Erythroblast (primary cell): ENCODE measurements around the gene OR2A14.

Experiments
- DNase-seq, 2 experiments: peaks; one replicate each; lab custom pipeline; 2025; lab: John Stamatoyannopoulos, UW
- GATA1 ChIP-seq: IDR thresholded peaks from 2 replicates; pipeline ENCODE4 v1.6.1; 2011; ENCODE audit warnings: low read depth, mild to moderate bottlenecking, control low read depth, low read length, moderate library complexity
- POLR2A ChIP-seq: IDR thresholded peaks from 2 replicates; pipeline ENCODE4 v1.6.1; 2011; ENCODE audit warnings: mild to moderate bottlenecking, low read length

OR2A14 gene, protein sequence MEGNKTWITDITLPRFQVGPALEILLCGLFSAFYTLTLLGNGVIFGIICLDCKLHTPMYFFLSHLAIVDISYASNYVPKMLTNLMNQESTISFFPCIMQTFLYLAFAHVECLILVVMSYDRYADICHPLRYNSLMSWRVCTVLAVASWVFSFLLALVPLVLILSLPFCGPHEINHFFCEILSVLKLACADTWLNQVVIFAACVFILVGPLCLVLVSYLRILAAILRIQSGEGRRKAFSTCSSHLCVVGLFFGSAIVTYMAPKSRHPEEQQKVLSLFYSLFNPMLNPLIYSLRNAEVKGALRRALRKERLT

GRCh38 chr7:144122876-144123275, at the start of gene OR2A14:
OR2A14 (plus strand) TSS chr7:144123176; CDS start chr7:144129113, 5,937 bp downstream.
- no peak for DNase-seq
- TF ChIP-seq POLR2A (no peak), GATA1 (no peak)

- DNase-seq, result no peak
- TF ChIP-seq GATA1, result no peak
- TF ChIP-seq POLR2A, result no peak
These were observed 48.6 kb upstream of the OR2A14 start for GRCh38 chr7:144074374-144074773.

DNA sequence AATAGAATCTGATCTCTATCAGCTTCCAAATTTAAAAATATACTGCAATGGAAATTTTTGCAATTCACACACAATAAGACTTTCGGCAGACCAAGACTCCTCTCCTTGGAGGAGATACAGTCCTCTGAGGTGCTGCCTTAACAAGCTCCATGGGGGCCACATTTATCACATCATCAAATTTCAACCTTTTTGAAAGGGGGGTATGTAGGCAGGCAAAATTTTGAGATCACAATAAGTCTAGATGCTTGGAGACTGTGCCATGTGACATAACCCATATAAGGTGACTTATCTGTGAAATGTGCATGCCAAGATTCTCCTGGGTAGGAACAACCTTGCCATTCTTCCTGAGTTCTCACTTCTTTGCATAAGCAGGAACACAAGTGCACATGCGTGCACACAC, 37.0 kb upstream of the OR2A14 start, which contains the start of gene OR2A12:
OR2A12 (plus strand) TSS at position 301 of the 400 bp plus-strand sequence. CDS start 8,830 bp downstream, outside the sequence.
- DNase-seq, result no peak
- TF ChIP-seq GATA1, result no peak
- TF ChIP-seq POLR2A, result no peak

- DNase-seq, result no peak
These were observed 36.2 kb upstream of the OR2A14 start for GRCh38 chr7:144086730-144087129.

DNA sequence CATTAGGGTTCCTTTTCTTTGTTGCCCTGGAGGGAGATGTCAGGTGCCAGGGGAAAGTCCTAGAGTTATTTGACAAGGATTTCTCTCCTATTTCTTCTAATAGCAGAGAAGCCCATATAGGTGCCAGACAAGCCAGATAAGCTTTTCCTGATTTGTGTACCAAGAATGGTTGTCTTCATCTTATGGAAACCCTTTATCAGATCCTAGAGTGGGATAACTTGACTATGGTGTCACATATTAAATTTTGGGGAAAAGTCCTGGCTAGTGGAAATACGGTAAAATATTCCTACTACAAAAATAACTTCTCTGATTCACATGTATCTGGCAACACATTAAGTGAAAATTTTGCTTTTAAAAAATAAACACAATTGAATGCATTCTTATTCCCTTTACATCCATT, 35.7 kb upstream of the OR2A14 start:
- TF ChIP-seq POLR2A, result no peak
- TF ChIP-seq GATA1, result no peak
- DNase-seq, result no peak

More at GRCh38 chr7:144086730-144087129, 36.2 kb upstream of the OR2A14 start:
- no peak for TF ChIP-seq POLR2A
- TF ChIP-seq GATA1, result no peak

DNA sequence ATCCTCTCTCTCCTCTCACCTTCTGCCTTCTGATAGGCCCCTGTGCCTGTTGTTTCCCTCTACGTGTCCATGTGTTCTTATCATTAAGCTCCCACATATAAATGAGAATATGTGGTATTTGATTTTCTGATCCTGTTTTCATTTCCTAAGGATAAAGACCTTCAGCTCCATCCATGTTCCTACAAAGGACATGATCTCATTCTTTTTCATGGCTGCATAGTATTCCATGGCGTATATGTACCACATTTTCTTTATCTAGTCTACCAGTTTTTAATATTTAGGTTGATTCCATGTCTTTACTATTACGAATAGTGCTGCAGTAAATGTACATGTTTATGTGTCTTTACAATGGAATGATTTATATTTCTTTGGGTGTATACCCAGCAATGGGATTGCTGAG, 32.3 kb upstream of the OR2A14 start:
- TF ChIP-seq GATA1 (no peak), POLR2A (no peak)
- no peak for DNase-seq

- TF ChIP-seq GATA1 (no peak), POLR2A (no peak)
- no peak for DNase-seq
These were observed 24.2 kb upstream of the OR2A14 start for GRCh38 chr7:144098776-144099175.

DNA sequence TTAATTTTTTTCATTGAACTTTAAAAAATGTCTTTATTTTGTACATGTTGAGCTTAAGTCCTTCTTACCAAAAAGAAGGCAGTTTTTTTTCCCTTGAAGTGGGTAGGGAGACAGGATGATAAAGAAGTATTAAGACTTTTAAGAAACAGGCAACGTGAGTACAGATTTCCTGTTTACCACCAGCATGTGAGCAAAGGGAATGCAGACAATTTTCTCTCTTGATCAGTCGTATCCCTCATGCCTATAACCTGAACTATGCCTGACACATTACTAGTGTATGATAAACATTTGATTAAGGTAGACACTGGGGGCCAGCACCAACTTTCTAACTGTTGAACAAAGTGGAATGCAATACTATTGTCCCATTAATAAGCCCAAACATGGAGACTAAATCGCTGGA, 22.4 kb upstream of the OR2A14 start:
- TF ChIP-seq GATA1, result no peak
- no peak for TF ChIP-seq POLR2A
- DNase-seq, result no peak

DNA sequence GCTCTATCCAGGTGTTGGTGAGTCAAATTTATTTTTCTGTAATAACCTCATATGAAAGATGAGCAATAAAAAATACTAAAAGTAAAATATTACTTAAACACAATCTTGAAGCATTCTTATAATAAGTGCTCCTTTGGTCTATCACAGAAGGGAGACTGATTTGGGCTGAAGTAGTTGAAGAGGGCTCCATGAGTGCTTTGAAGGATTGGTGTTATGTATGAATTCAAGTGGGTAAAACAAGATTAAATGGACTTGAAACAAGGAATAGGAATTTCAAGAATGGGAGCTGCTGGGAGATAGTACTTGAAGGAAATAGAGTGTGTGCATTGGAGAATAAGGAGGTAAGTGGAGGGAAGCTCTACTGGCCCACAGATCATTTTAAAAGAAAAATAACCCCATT, 20.9 kb upstream of the OR2A14 start:
- DNase-seq, result no peak
- TF ChIP-seq GATA1, result no peak
- no peak for TF ChIP-seq POLR2A

DNA sequence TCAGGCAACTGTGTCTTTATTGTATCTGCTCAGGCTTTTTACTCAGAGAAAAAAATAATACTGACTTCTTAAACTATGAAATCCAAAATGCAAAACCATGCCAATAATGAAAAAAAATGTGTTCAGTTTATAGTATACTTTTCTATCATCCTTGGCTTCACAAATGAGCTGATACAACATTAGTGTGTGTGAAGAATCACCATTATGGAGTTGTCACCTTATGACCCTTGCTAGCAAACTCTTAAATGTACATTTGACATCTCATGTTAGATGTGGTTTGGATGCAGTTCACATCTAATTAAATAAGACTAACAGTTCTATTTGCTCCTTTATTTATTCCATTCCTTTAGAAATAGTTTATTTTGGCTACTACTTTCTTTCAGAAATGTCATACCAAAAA, 17.8 kb upstream of the OR2A14 start:
- TF ChIP-seq POLR2A, result no peak
- no peak for TF ChIP-seq GATA1
- no peak for DNase-seq

- no peak for TF ChIP-seq POLR2A
- TF ChIP-seq GATA1, result no peak
- DNase-seq, result no peak
These were observed 13.7 kb upstream of the OR2A14 start, which contains the start of gene OR2A2 for GRCh38 chr7:144109283-144109682. OR2A2 (plus strand) TSS chr7:144109583; CDS start chr7:144109583, 0 bp downstream.

DNA sequence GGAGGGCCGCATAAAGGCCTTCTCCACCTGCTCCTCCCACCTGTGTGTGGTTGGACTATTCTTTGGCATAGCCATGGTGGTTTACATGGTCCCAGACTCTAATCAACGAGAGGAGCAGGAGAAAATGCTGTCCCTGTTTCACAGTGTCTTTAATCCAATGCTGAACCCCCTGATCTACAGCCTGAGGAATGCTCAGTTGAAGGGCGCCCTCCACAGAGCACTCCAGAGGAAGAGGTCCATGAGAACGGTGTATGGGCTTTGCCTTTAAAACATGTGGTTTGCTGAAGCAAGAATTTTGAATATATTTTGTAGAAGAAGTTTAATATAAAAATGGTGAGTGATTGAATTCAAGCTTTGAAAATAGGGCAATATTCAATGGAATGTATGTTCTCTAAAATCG, 12.7 kb upstream of the OR2A14 start:
- DNase-seq, result no peak
- no peak for TF ChIP-seq GATA1
- no peak for TF ChIP-seq POLR2A

- TF ChIP-seq POLR2A (no peak), GATA1 (no peak)
- no peak for DNase-seq
These were observed 9.3 kb upstream of the OR2A14 start for GRCh38 chr7:144113651-144114050.

GRCh38 chr7:144118341-144118740, 4.6 kb upstream of the OR2A14 start:
- TF ChIP-seq POLR2A (no peak), GATA1 (no peak)
- DNase-seq, result no peak
